ENCODE results near the gene GABBR2.

GRCh38 chr9:98730871-98731270 lies 22.1 kb upstream of the GABBR2 start:
- TF ChIP-seq REST (IDR thresholded peaks at IDR 0.05; ENCODE audit: low read depth, low read length), result no peak
- no peak for TF ChIP-seq CTCF (IDR thresholded peaks at IDR 0.05)
- no peak for TF ChIP-seq YY1 (IDR thresholded peaks at IDR 0.05; ENCODE audit: low read depth)
- no peak for TF ChIP-seq EP300 (IDR thresholded peaks at IDR 0.05; ENCODE audit: borderline replicate concordance in 1 of 2, low read depth in 1 of 2, low read length in 1 of 2)
- TF ChIP-seq JUND (IDR thresholded peaks at IDR 0.05), result no peak
- TF ChIP-seq SIN3A (IDR thresholded peaks at IDR 0.05; ENCODE audit: borderline replicate concordance, low read depth, low read length), result no peak
